ENCODE results near the gene PODXL2. TPM values are rescaled to one million over a fixed set of nuclear protein-coding genes. Genes with fewer than 3 reads are reported as not detected.

Gene PODXL2
- total and polyA plus RNA-seq, 2 of the 8 experiments (the other 6 are each of a cell fraction or from before 2014, with no cell fraction given), result 27.6 to 31.6 TPM

GRCh38 chr3:127611251-127611650, 17.7 kb upstream of the PODXL2 start:
- POLR2A ChIA-PET (ENCODE audit: partially characterized antibody), result interaction anchor here (1.2 to 12.5 kb wide), 6 partner anchors 10 to 469 kb away, joined by 3 to 182 read pairs (median 6); partner anchors contain the start of genes MCM2, PODXL2 and TPRA1
- H3K56ac ChIP-seq (replicated peaks; ENCODE audit: insufficient read length, low read depth, low read length), result no peak overlapping the region
- TF ChIP-seq EZH2 (IDR thresholded peaks at IDR 0.05; ENCODE audit: low read depth, low read length, severe bottlenecking), result no peak
- TF ChIP-seq NRF1 (IDR thresholded peaks at IDR 0.05; ENCODE audit: low read depth, low read length), result no peak
- TF ChIP-seq CTBP2 (IDR thresholded peaks at IDR 0.05; ENCODE audit: borderline replicate concordance, insufficient read depth, insufficient read length, low read length), result no peak
- TF ChIP-seq MAFK (IDR thresholded peaks at IDR 0.05; ENCODE audit: low read depth, low read length), result no peak
- no peak for TF ChIP-seq SIRT6 (IDR thresholded peaks at IDR 0.05; ENCODE audit: low read length)
- no peak for TF ChIP-seq PHF8 (conservative IDR thresholded peaks at IDR 0.05; ENCODE audit: low read depth, low read length)
- TF ChIP-seq KDM5A (IDR thresholded peaks at IDR 0.05; ENCODE audit: low read length), result no peak
- no peak for TF ChIP-seq NANOG (IDR thresholded peaks at IDR 0.05; ENCODE audit: insufficient read depth, low read depth, low read length, poor library complexity, severe bottlenecking)
- no peak for TF ChIP-seq BCL11A (IDR thresholded peaks at IDR 0.05; ENCODE audit: low read depth in 2 of 2, low read length in 2 of 2)
- no peak for TF ChIP-seq GABPA (IDR thresholded peaks at IDR 0.05; ENCODE audit: borderline replicate concordance, insufficient read depth, low read length)
- no peak for TF ChIP-seq HDAC2 (IDR thresholded peaks at IDR 0.05; ENCODE audit: borderline replicate concordance in 1 of 2, low read depth in 2 of 2, low read length in 2 of 2)
- TF ChIP-seq ATF3 (IDR thresholded peaks at IDR 0.05; ENCODE audit: insufficient read depth, low read depth, low read length), result no peak

More at GRCh38 chr3:127611251-127611650, 17.7 kb upstream of the PODXL2 start:
- no peak overlapping the region for H3K27ac ChIP-seq (ENCODE audit: low read depth, low read length)
- no peak for DNase-seq (ENCODE audit: low read depth in 1 of 2, low spot score in 2 of 2)
- H2AFZ ChIP-seq (ENCODE audit: low read length), result no peak overlapping the region
- no peak overlapping the region for H3K4me3 ChIP-seq (ENCODE audit: extremely low read depth in 1 of 4, insufficient read depth in 2 of 4, low read depth in 3 of 4, low read length in 4 of 4)
- H2BK12ac ChIP-seq (ENCODE audit: low read depth, low read length), result no peak overlapping the region
- H3K27me3 ChIP-seq (replicated peaks in 1 of 4; ENCODE audit: control insufficient read depth in 3 of 4, extremely low read depth in 1 of 4, insufficient read depth in 3 of 4, low read length in 3 of 4), result no peaks in the 10 kb centered on the region
- H3K4me2 ChIP-seq (ENCODE audit: insufficient read depth in 1 of 2, low read depth in 2 of 2, low read length in 2 of 2), result no peak overlapping the region
- no peaks in the 10 kb centered on the region for H3K9me3 ChIP-seq (ENCODE audit: insufficient read depth in 2 of 2, low read depth in 1 of 2, low read length in 1 of 2)
- H3K14ac ChIP-seq (ENCODE audit: insufficient read length), result no peak overlapping the region
- H2BK120ac ChIP-seq (replicated peaks; ENCODE audit: low read depth, low read length), result no peak overlapping the region
- H4K5ac ChIP-seq (ENCODE audit: insufficient read length, low read depth, low read length), result no peak overlapping the region
- peaks cover 0 to 43% of the 10 kb centered on the region in 2 experiments; a peak in 2 of 4 replicates for H3K79me2 ChIP-seq (ENCODE audit: control insufficient read depth in 1 of 2, insufficient read depth in 2 of 2, low read length in 2 of 2)
- H3K4me1 ChIP-seq (replicated peaks in 1 of 4; ENCODE audit: control insufficient read depth in 3 of 4, insufficient read depth in 4 of 4, low read length in 3 of 4), result no peaks in the 10 kb centered on the region
- H3K18ac ChIP-seq (ENCODE audit: extremely low read depth, low read length), result no peak overlapping the region
- no peak overlapping the region; the same call in 1 of the 2 replicates for H4K8ac ChIP-seq (ENCODE audit: extremely low read depth, insufficient read depth, low read length)
- peaks cover 71 to 95% (median 91%) of the 10 kb centered on the region in 4 experiments for H3K36me3 ChIP-seq (ENCODE audit: control insufficient read depth in 2 of 4, insufficient read depth in 4 of 4, low read length in 3 of 4)
- H3K79me1 ChIP-seq (ENCODE audit: low read depth, low read length), result peaks cover 14% of the 10 kb centered on the region
- no peak overlapping the region for H3K23ac ChIP-seq (ENCODE audit: insufficient read length)
- CTCF ChIA-PET (ENCODE audit: partially characterized antibody), result interaction anchor here (0.6 to 2.6 kb wide), 5 partner anchors 14 to 1426 kb away, joined by 3 to 7 read pairs (median 5); partner anchors contain the start of gene MCM2
- H2BK15ac ChIP-seq (ENCODE audit: low read length), result no peak overlapping the region
- H3K4ac ChIP-seq (replicated peaks; ENCODE audit: insufficient read length, low read depth, low read length), result no peak overlapping the region
- no peak overlapping the region for H4K91ac ChIP-seq (replicated peaks; ENCODE audit: insufficient read length, low read length)
- WGBS, 2 experiments (ENCODE audit: extremely low coverage in 1 of 2, insufficient coverage in 1 of 2, insufficient read length in 1 of 2, insufficient replicate concordance in 2 of 2, low coverage in 1 of 2, low lambda C conversion rate in 2 of 2, missing lambda C conversion rate in 1 of 2), result 93% methylated on average over 8 of the region's 8 CpGs; no CpG with 5 or more reads in 1 of the 2 experiments
- H3K9ac ChIP-seq (replicated peaks in 1 of 4; ENCODE audit: extremely low read depth in 1 of 4, low read depth in 3 of 4, low read length in 3 of 4), result no peak overlapping the region
- no peaks in the 10 kb centered on the region for H3K23me2 ChIP-seq (ENCODE audit: low read depth, low read length)
- no peak overlapping the region for H2BK20ac ChIP-seq (ENCODE audit: low read length)
- H2AK5ac ChIP-seq (ENCODE audit: low read depth, low read length), result no peak overlapping the region
- no peak overlapping the region for H2BK5ac ChIP-seq (ENCODE audit: low read depth, low read length)
- peaks cover 20 to 47% of the 10 kb centered on the region in 2 experiments for H4K20me1 ChIP-seq (replicated peaks in 1 of 2; ENCODE audit: control insufficient read depth in 1 of 2, insufficient read depth in 2 of 2, low read length in 2 of 2)
- no peak for FAIRE-seq

All from H1 (cell line).